Liver (tissue), 3 donors: Measurements from ENCODE around the gene TTYH1.

Experiments
- EGR1 ChIP-seq, 2 donors: IDR thresholded peaks; 2 replicates each; pipeline ENCODE4 v1.6.1; 2016 to 2018; ENCODE audit warnings: antibody characterized with exemption in 2 of 2, low read depth in 2 of 2
- REST ChIP-seq: IDR thresholded peaks from 2 replicates; pipeline ENCODE4 v1.6.1; 2016; ENCODE audit warnings: antibody characterized with exemption, mild to moderate bottlenecking
- SP1 ChIP-seq: IDR thresholded peaks from 2 replicates; pipeline ENCODE4 v1.6.1; 2018; ENCODE audit warnings: antibody characterized with exemption, mild to moderate bottlenecking
- TF ChIP-seq, protein P1 (sequence below): fragments of 150-350 bp; IDR thresholded peaks from 2 replicates; pipeline ENCODE4 v1.5.1; 2017; ENCODE audit warnings: improper control_type of control experiment, low read depth, low read length; ENCODE audit not compliant: missing input control
- donor health status: healthy.
- donor health status: healthy.

DNA sequence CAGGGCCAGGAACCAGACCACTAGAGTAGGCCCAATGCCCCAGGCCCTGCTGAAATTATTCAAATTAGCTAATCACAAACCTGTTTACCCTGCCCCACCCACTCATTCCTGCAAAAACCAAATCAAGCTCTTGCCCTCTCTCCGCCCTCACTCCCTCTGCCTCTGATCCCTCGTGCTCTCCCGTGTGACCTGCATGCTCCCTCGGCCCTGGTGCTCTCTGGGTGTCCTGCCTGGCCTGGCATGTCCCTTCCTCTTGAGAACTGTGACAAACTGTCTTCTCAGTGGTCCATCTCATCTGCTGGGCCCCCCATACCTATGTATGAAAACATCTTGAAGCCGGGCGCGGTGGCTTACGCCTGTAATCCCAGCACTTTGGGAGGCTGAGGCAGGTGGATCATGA is 12.2 kb upstream of the TTYH1 start:
- TF ChIP-seq, protein P1, sequence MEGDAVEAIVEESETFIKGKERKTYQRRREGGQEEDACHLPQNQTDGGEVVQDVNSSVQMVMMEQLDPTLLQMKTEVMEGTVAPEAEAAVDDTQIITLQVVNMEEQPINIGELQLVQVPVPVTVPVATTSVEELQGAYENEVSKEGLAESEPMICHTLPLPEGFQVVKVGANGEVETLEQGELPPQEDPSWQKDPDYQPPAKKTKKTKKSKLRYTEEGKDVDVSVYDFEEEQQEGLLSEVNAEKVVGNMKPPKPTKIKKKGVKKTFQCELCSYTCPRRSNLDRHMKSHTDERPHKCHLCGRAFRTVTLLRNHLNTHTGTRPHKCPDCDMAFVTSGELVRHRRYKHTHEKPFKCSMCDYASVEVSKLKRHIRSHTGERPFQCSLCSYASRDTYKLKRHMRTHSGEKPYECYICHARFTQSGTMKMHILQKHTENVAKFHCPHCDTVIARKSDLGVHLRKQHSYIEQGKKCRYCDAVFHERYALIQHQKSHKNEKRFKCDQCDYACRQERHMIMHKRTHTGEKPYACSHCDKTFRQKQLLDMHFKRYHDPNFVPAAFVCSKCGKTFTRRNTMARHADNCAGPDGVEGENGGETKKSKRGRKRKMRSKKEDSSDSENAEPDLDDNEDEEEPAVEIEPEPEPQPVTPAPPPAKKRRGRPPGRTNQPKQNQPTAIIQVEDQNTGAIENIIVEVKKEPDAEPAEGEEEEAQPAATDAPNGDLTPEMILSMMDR = no peak
- TF ChIP-seq EGR1 (IDR thresholded peaks at IDR 0.05; ENCODE audit: low read depth in 2 of 2) (no peak), SP1 (no peak), REST (no peak)
